ENCODE measurements around the gene PLCB1.

PLCB1 gene

DNA sequence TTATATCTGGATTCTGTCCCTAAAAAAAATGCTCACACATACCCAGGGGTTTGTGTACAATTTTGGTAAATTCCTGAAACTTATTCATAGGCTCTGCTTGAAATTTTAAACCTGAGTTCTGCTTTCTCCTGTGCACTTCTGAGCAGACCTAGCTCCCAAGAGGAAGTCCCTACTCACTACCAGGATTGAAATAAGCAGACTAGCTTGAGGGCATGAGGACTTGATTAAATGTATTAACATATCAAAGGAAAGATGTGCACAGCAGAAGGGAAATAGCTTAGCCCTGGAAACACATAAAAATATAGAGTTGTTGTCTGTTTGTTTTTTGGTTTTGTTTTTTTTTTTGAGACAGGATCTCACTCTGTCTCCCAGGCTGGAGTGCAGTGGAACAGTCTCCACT lies 785.0 kb downstream of the PLCB1 start:
- no peak for DNase-seq

GRCh38 chr20:8918145-8918544 lies 786.1 kb downstream of the PLCB1 start:
- no peak for DNase-seq

- DNase-seq = no peak
Observed at GRCh38 chr20:8924539-8924938, 792.5 kb downstream of the PLCB1 start.

DNA sequence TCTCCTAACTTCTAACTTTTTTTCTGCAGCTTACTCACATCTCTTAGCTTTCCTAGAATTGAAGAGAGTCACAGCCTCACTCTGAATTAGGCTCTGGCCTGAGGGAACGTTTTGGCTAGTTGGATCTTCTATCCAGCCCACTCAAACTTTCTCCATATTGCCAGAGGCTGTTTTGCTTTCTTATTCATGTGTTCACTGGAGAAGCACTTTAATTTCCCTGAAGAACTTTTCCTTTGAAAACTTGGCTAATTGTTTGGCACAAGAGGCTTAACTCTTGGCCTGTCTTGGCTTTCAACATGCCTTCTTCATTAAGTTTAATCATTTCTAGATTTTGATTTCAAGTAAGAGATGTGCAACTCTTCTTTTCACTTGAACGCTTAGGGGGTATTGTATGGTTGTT lies 798.7 kb downstream of the PLCB1 start:
- peak; percentile 44 for DNase-seq

- peak; percentile 78 for DNase-seq
Observed at GRCh38 chr20:8932192-8933165, 800.4 kb downstream of the PLCB1 start.

- DNase-seq = no peak
Observed at GRCh38 chr20:8933381-8933807, 801.3 kb downstream of the PLCB1 start.

DNA sequence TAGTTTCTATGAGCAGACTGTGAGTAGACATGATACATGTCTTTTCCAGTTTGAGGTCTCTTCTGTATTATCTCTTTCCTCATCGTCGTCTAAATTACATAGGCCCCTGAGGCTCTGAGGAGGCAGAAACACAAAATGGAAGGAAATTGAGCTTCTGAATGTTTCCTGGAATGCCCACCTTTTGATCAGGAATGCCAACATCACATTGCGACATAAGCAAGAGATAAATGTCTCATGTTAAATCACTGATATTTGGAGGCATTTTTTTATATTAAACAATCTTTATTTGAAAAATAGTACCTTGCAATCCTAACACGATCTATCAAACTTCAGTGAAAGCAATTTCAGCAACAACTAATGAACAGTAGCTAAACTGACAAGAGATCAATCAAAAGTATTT lies 802.3 kb downstream of the PLCB1 start:
- no peak for DNase-seq
